Astrocyte (in vitro differentiated cells and primary cell): ENCODE results near the gene GET4. TPM values are rescaled to one million over a fixed set of nuclear protein-coding genes. Genes with fewer than 3 reads are reported as not detected.

Source experiments
- DNase-seq: peaks from one replicate; pipeline ENCODE4 v3.0.0-alpha.2; 2010; ENCODE audit warnings: low read depth
- FAIRE-seq: peaks from 2 replicates; lab custom pipeline; 2011; peaks lifted over from hg19 to GRCh38; lab: Jason Lieb, UNC
- H2AFZ ChIP-seq: 2 replicates; pipeline ENCODE4 v1.6.0; 2012; ENCODE audit warnings: low read depth, low read length, inconsistent platforms
- H3K27ac ChIP-seq: 2 replicates; pipeline ENCODE4 v1.5.1; 2011; ENCODE audit warnings: low read depth, low read length, inconsistent platforms
- H3K27me3 ChIP-seq: 2 replicates; pipeline ENCODE4 v1.6.0; 2011; ENCODE audit warnings: low read length, inconsistent platforms; ENCODE audit not compliant: insufficient read depth
- H3K36me3 ChIP-seq: 2 replicates; pipeline ENCODE4 v1.5.1; 2011; ENCODE audit warnings: low read length, inconsistent platforms; ENCODE audit not compliant: insufficient read depth
- H3K4me1 ChIP-seq: 2 replicates; pipeline ENCODE4 v1.5.1; 2011; ENCODE audit warnings: low read length, inconsistent platforms; ENCODE audit not compliant: insufficient read depth
- H3K4me2 ChIP-seq: 2 replicates; pipeline ENCODE4 v1.6.0; 2012; ENCODE audit warnings: low read length, inconsistent platforms
- H3K4me3 ChIP-seq: 2 replicates; pipeline ENCODE4 v1.5.1; 2011; ENCODE audit warnings: low read depth, mild to moderate bottlenecking, low read length, inconsistent platforms; ENCODE audit not compliant: insufficient read depth
- H3K79me2 ChIP-seq: 2 replicates; pipeline ENCODE4 v1.6.0; 2012; ENCODE audit warnings: mild to moderate bottlenecking, low read length, inconsistent platforms; ENCODE audit not compliant: insufficient read depth
- H3K9ac ChIP-seq: 2 replicates; pipeline ENCODE4 v1.6.0; 2012; ENCODE audit warnings: mild to moderate bottlenecking, low read length, inconsistent platforms
- H3K9me3 ChIP-seq: 2 replicates; pipeline ENCODE4 v1.5.1; 2012; ENCODE audit warnings: low read depth, mild to moderate bottlenecking, low read length, inconsistent platforms; ENCODE audit not compliant: insufficient read depth
- H4K20me1 ChIP-seq: 2 replicates; pipeline ENCODE4 v1.6.0; 2012; ENCODE audit warnings: low read length, inconsistent platforms; ENCODE audit not compliant: insufficient read depth
- H3K27ac Mint-ChIP-seq: one replicate; pipeline ENCODE4 v1.8.0; 2021; ENCODE audit warnings: mild to moderate bottlenecking, mixed read lengths; ENCODE audit not compliant: unreplicated experiment
- H3K27me3 Mint-ChIP-seq: one replicate; pipeline ENCODE4 v1.8.0; 2021; ENCODE audit warnings: low read depth, mixed read lengths; ENCODE audit not compliant: unreplicated experiment
- H3K36me3 Mint-ChIP-seq: one replicate; pipeline ENCODE4 v1.8.0; 2021; ENCODE audit warnings: low read depth, mixed read lengths; ENCODE audit not compliant: unreplicated experiment
- H3K4me1 Mint-ChIP-seq: one replicate; pipeline ENCODE4 v1.8.0; 2021; ENCODE audit warnings: low read depth, mixed read lengths; ENCODE audit not compliant: unreplicated experiment
- H3K4me3 Mint-ChIP-seq: one replicate; pipeline ENCODE4 v1.8.0; 2021; ENCODE audit warnings: mild to moderate bottlenecking, moderate library complexity, mixed read lengths; ENCODE audit not compliant: unreplicated experiment
- H3K9me3 Mint-ChIP-seq: one replicate; pipeline ENCODE4 v1.8.0; 2021; ENCODE audit warnings: mild to moderate bottlenecking, mixed read lengths; ENCODE audit not compliant: unreplicated experiment
- CTCF ChIP-seq: IDR thresholded peaks from 2 replicates; pipeline ENCODE4 v1.5.1; 2011; ENCODE audit warnings: low read depth, mild to moderate bottlenecking, inconsistent platforms, low read length, moderate library complexity; ENCODE audit not compliant: insufficient read depth
- EZH2 ChIP-seq: IDR thresholded peaks from 2 replicates; pipeline ENCODE4 v1.6.1; 2012; ENCODE audit warnings: mild to moderate bottlenecking, low read length, inconsistent platforms; ENCODE audit not compliant: insufficient read depth
- total RNA-seq: library from RNA; stranded (reverse); gene quantifications from 2 replicates; pipeline ENCODE4 v1.2.1, GENCODE V29; 2021

The GET4 gene
- total RNA-seq, 1 donor from 2014 or later, result 43.0 TPM

- FAIRE-seq, result no peak
- H3K36me3 ChIP-seq, result peaks cover 37% of the 10 kb centered on the region
- no peaks in the 10 kb centered on the region for H3K27me3 Mint-ChIP-seq
These were observed 14.2 kb upstream of the GET4 start for GRCh38 chr7:862157-862556.

GRCh38 chr7:863106-863505 lies 13.2 kb upstream of the GET4 start:
- H4K20me1 ChIP-seq, result peaks cover 8% of the 10 kb centered on the region
- H3K4me2 ChIP-seq, result no peak overlapping the region
- peaks cover 37% of the 10 kb centered on the region for H3K36me3 ChIP-seq
- no peak overlapping the region for H3K4me3 ChIP-seq
- no peaks in the 10 kb centered on the region for H3K4me1 Mint-ChIP-seq
- H3K4me1 ChIP-seq, result peaks cover 10% of the 10 kb centered on the region
- H3K36me3 Mint-ChIP-seq, result peaks cover 44% of the 10 kb centered on the region
- H3K9me3 Mint-ChIP-seq, result no peaks in the 10 kb centered on the region
- no peak for TF ChIP-seq CTCF
- no peak for TF ChIP-seq EZH2
- no peaks in the 10 kb centered on the region for H3K27me3 Mint-ChIP-seq
- no peak overlapping the region for H3K4me3 Mint-ChIP-seq
- no peaks in the 10 kb centered on the region for H3K9me3 ChIP-seq
- no peak overlapping the region for H3K27ac Mint-ChIP-seq
- no peak overlapping the region for H3K9ac ChIP-seq
- peaks cover 6% of the 10 kb centered on the region for H3K79me2 ChIP-seq
- DNase-seq (no peak), FAIRE-seq (no peak)
- H3K27ac ChIP-seq, result no peak overlapping the region
- H3K27me3 ChIP-seq, result no peaks in the 10 kb centered on the region
- H2AFZ ChIP-seq, result no peak overlapping the region

More at GRCh38 chr7:862157-862556, 14.2 kb upstream of the GET4 start:
- Histone ChIP-seq H3K4me2 (no peak overlapping the region), H3K27me3 (no peaks in the 10 kb centered on the region), H3K9ac (no peak overlapping the region), H2AFZ (no peak overlapping the region), H4K20me1 (peaks cover 8% of the 10 kb centered on the region), H3K4me3 (no peak overlapping the region), H3K27ac (no peak overlapping the region), H3K79me2 (no peaks in the 10 kb centered on the region), H3K4me1 (peaks cover 3% of the 10 kb centered on the region), H3K9me3 (no peaks in the 10 kb centered on the region)
- no peak overlapping the region for H3K4me3 Mint-ChIP-seq
- peaks cover 43% of the 10 kb centered on the region for H3K36me3 Mint-ChIP-seq
- TF ChIP-seq CTCF (no peak), EZH2 (no peak)
- no peaks in the 10 kb centered on the region for H3K4me1 Mint-ChIP-seq
- no peak for DNase-seq
- no peaks in the 10 kb centered on the region for H3K9me3 Mint-ChIP-seq
- H3K27ac Mint-ChIP-seq, result no peak overlapping the region

GRCh38 chr7:865921-866320 lies 10.4 kb upstream of the GET4 start:
- peaks cover 14% of the 10 kb centered on the region for H3K79me2 ChIP-seq
- DNase-seq (no peak), FAIRE-seq (no peak)
- peaks cover 8% of the 10 kb centered on the region for H4K20me1 ChIP-seq
- peaks cover 10% of the 10 kb centered on the region for H3K4me1 ChIP-seq
- no peaks in the 10 kb centered on the region for H3K27me3 ChIP-seq
- no peak overlapping the region for H3K4me2 ChIP-seq
- no peak overlapping the region for H2AFZ ChIP-seq
- no peak overlapping the region for H3K27ac ChIP-seq
- no peaks in the 10 kb centered on the region for H3K4me1 Mint-ChIP-seq
- H3K4me3 Mint-ChIP-seq, result no peak overlapping the region
- no peaks in the 10 kb centered on the region for H3K27me3 Mint-ChIP-seq
- TF ChIP-seq CTCF (no peak), EZH2 (no peak)
- H3K27ac Mint-ChIP-seq, result no peak overlapping the region
- H3K4me3 ChIP-seq, result no peak overlapping the region
- no peak overlapping the region for H3K9ac ChIP-seq
- H3K9me3 ChIP-seq, result no peaks in the 10 kb centered on the region
- no peaks in the 10 kb centered on the region for H3K9me3 Mint-ChIP-seq
- peaks cover 33% of the 10 kb centered on the region for H3K36me3 ChIP-seq
- peaks cover 33% of the 10 kb centered on the region for H3K36me3 Mint-ChIP-seq
